Endodermal cell (in vitro differentiated cells): Measurements from ENCODE around the gene ZSWIM8. TPM values are rescaled to one million over a fixed set of nuclear protein-coding genes. Genes with fewer than 3 reads are reported as not detected.

Experiments
- DNase-seq: peaks from one replicate; pipeline ENCODE4 v3.0.0-alpha.2; 2017
- H3K27ac ChIP-seq: 2 replicates; pipeline ENCODE4 v1.5.1; 2013; ENCODE audit warnings: mild to moderate bottlenecking, low read depth, low read length, moderate library complexity
- H3K27me3 ChIP-seq: 2 replicates; pipeline ENCODE4 v1.6.1; 2013; ENCODE audit warnings: mild to moderate bottlenecking, low read length, moderate library complexity; ENCODE audit not compliant: insufficient read depth, control insufficient read depth, poor library complexity, severe bottlenecking
- H3K36me3 ChIP-seq: 2 replicates; pipeline ENCODE4 v1.7.0; 2013; ENCODE audit warnings: mild to moderate bottlenecking, low read length, moderate library complexity; ENCODE audit not compliant: control insufficient read depth, insufficient read depth
- H3K4me1 ChIP-seq: one replicate; pipeline ENCODE4 v1.7.0; 2013; ENCODE audit warnings: low read length; ENCODE audit not compliant: control insufficient read depth, insufficient read depth
- H3K4me3 ChIP-seq: 2 replicates; pipeline ENCODE4 v1.5.1; 2013; ENCODE audit warnings: mild to moderate bottlenecking, low read length, moderate library complexity
- H3K9ac ChIP-seq: 2 replicates; pipeline ENCODE4 v1.6.1; 2013; ENCODE audit warnings: mild to moderate bottlenecking, low read length, moderate library complexity; ENCODE audit not compliant: poor library complexity, severe bottlenecking; ENCODE audit errors: extremely low read depth
- H3K9me3 ChIP-seq: 2 replicates; pipeline ENCODE4 v1.6.1; 2013; ENCODE audit warnings: mild to moderate bottlenecking, low read length, moderate library complexity; ENCODE audit not compliant: control insufficient read depth
- H3K27ac Mint-ChIP-seq: 2 replicates; pipeline ENCODE4 v1.8.0; 2020; ENCODE audit warnings: mixed read lengths
- H3K27me3 Mint-ChIP-seq: 2 replicates; pipeline ENCODE4 v1.8.0; 2021; ENCODE audit warnings: mild to moderate bottlenecking, mixed read lengths; ENCODE audit not compliant: insufficient read depth
- H3K36me3 Mint-ChIP-seq: 2 replicates; pipeline ENCODE4 v1.8.0; 2020; ENCODE audit warnings: low read depth, mixed read lengths
- H3K4me1 Mint-ChIP-seq: 2 replicates; pipeline ENCODE4 v1.8.0; 2020; ENCODE audit warnings: mixed read lengths
- H3K4me3 Mint-ChIP-seq: 2 replicates; pipeline ENCODE4 v1.8.0; 2020; ENCODE audit warnings: mild to moderate bottlenecking, moderate library complexity, mixed read lengths
- H3K9me3 Mint-ChIP-seq: 2 replicates; pipeline ENCODE4 v1.8.0; 2020; ENCODE audit warnings: mild to moderate bottlenecking, mixed read lengths
- CTCF ChIP-seq: fragments of 200-600 bp; sonication (generic); conservative IDR thresholded peaks from 2 replicates; pipeline ENCODE4 v1.5.0; 2021; ENCODE audit warnings: antibody characterized with exemption, mild to moderate bottlenecking
- WGBS, 2 experiments: methylation state at CpG; one replicate each; pipeline versions ENCODE4 v1.1.5 to v1.1.7; 2013; ENCODE audit warnings: missing lambda C conversion rate in 2 of 2, mixed read lengths in 1 of 2; ENCODE audit not compliant: insufficient coverage in 1 of 2, insufficient read length in 1 of 2; 5-methylcytosine and 5-hydroxymethylcytosine counted together
- total RNA-seq, 2 donors: library from RNA; stranded (reverse); fragmentation: NEBNext Ultra II Directional in 1 of 2; extraction: Animal tissue kit (Norgen Biotek cat#: 25700) in 1 of 2; gene quantifications; 2 replicates in 1 of 2; 3 replicates in 1 of 2; pipeline ENCODE4 v1.2.1, GENCODE V29; 2021

Gene ZSWIM8
- total RNA-seq, 2 donors from 2014 or later: 75.9 to 79.8 TPM

- no peak overlapping the region for H3K4me3 ChIP-seq
- H3K9ac ChIP-seq: no peak overlapping the region
- DNase-seq: peak; percentile 79
- H3K27me3 Mint-ChIP-seq: peaks cover 34% of the 10 kb centered on the region
- TF ChIP-seq CTCF: peak; percentile 55
- H3K4me1 Mint-ChIP-seq: peaks cover 48% of the 10 kb centered on the region
- H3K4me1 ChIP-seq: peaks cover 34% of the 10 kb centered on the region
- peaks cover 11% of the 10 kb centered on the region for H3K36me3 ChIP-seq
- no peaks in the 10 kb centered on the region for H3K9me3 Mint-ChIP-seq
- H3K27me3 ChIP-seq: peaks cover 14% of the 10 kb centered on the region
- H3K4me3 Mint-ChIP-seq: no peak overlapping the region
- WGBS, 2 experiments: 93 to 96% methylated on average over 15 to 20 of the region's 20 CpGs
- no peak overlapping the region for H3K27ac Mint-ChIP-seq
- H3K27ac ChIP-seq: no peak overlapping the region
- H3K36me3 Mint-ChIP-seq: peaks cover 18% of the 10 kb centered on the region
- H3K9me3 ChIP-seq: no peaks in the 10 kb centered on the region
Observed at GRCh38 chr10:73819513-73820093, 34.2 kb downstream of the ZSWIM8 start.

- Mint-ChIP-seq H3K27ac (no peak overlapping the region), H3K4me1 (peaks cover 26% of the 10 kb centered on the region), H3K27me3 (peaks cover 68% of the 10 kb centered on the region), H3K36me3 (peaks cover 33% of the 10 kb centered on the region), H3K4me3 (no peak overlapping the region), H3K9me3 (no peaks in the 10 kb centered on the region)
- Histone ChIP-seq H3K9ac (peak overlapping the region; percentile 3), H3K27ac (no peak overlapping the region), H3K4me3 (no peak overlapping the region), H3K27me3 (peaks cover 28% of the 10 kb centered on the region), H3K4me1 (peaks cover 17% of the 10 kb centered on the region), H3K9me3 (no peaks in the 10 kb centered on the region), H3K36me3 (peaks cover 7% of the 10 kb centered on the region)
- DNase-seq: peak; percentile 76
- no peak for TF ChIP-seq CTCF
- WGBS, 2 experiments: 60 to 93% methylated on average over 5 to 7 of the region's 7 CpGs
Observed at GRCh38 chr10:73823391-73823790, 38.0 kb downstream of the ZSWIM8 start.

- WGBS, 2 experiments: 95 to 100% methylated on average over 2 to 14 of the region's 14 CpGs
- Mint-ChIP-seq H3K27ac (no peak overlapping the region), H3K4me1 (peaks cover 18% of the 10 kb centered on the region), H3K36me3 (peaks cover 35% of the 10 kb centered on the region), H3K4me3 (no peak overlapping the region), H3K27me3 (peaks cover 69% of the 10 kb centered on the region), H3K9me3 (no peaks in the 10 kb centered on the region)
- DNase-seq: no peak
- H3K9me3 ChIP-seq: no peaks in the 10 kb centered on the region
- peaks cover 28% of the 10 kb centered on the region for H3K27me3 ChIP-seq
- peaks cover 7% of the 10 kb centered on the region for H3K36me3 ChIP-seq
- TF ChIP-seq CTCF: no peak
- peaks cover 9% of the 10 kb centered on the region for H3K4me1 ChIP-seq
- no peak overlapping the region for H3K4me3 ChIP-seq
- no peak overlapping the region for H3K9ac ChIP-seq
- H3K27ac ChIP-seq: no peak overlapping the region
Observed at GRCh38 chr10:73824146-73824725, 38.8 kb downstream of the ZSWIM8 start.
